A172 (cell line): ENCODE measurements around the gene TENM3. TPM values are rescaled to one million over a fixed set of nuclear protein-coding genes. Genes with fewer than 3 reads are reported as not detected.
A peak's percentile ranks its signal among the peaks of the same experiment; 100 is the strongest.
"Not testable (repeated sequence)": the region's sequence is repeated elsewhere in the genome, so short reads cannot be mapped to it uniquely, and the experiment has no call there.

Experiments
- DNase-seq: peaks from one replicate; pipeline ENCODE4 v3.0.0-alpha.2; 2015; ENCODE audit warnings: low spot score
- total RNA-seq: library from RNA; depleted of rRNA; stranded (reverse); fragments of >200 nt; shearing (Covaris generic); gene quantifications from 2 replicates; pipeline ENCODE4 v1.2.3, GENCODE V29; 2014

TENM3 gene
- total RNA-seq, 1 experiment from 2014 or later: 92.1 TPM

DNA sequence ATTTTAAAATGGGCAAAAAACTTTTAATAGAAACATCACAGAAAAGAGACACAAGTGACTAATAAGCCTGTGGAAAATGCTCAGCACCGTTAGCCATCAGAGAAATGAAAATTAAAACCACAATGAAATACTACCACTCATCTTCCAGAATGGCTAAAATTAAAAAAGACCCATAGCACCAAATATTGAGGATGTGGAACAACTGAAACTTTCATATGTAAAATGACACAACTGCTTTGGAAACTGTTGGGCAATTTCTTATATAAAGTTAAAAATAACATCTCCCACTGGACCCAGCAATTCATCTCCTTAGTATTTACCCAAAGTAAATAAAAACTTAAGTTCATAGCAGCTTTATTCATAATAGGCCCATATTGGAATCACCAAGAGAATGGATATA is 94.2 kb downstream of the TENM3 start:
- DNase-seq: no peak

DNA sequence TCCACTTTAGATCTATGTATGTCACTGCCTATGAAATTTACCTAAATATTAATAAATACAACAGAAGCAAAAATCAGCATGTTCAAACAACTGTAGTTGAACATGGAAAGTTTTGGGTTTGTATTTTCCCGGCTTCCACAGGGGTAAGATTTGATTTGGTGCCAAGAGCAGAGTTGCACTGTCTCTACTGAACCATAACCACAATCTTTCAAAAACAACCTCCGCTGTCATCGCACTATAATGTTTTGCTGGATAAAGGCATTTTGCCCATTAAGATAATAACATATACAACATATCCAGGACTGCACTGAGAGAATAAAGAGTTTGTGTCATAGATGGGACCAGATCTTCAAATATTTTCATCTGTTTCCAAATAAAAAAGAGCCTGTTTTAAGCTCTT is 94.9 kb downstream of the TENM3 start:
- DNase-seq: no peak

DNA sequence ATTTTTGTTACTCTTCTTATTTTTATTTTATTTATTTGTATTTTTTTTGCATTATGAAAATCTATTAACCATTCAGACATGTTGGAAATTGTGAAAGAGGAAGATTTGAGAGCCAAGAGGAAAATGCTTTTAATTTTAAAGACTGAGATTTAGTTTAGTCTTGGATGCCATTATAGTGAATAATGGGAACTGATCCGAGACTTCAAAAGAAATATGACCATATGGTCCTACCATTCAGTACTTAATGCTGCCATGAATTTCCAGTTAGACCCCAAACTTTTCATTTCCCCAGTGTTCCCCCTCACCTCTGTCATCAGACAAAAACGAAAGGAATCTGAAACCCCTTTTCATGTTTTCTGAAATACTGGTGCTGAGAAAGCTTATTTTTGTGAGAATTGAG is 95.5 kb downstream of the TENM3 start:
- no peak for DNase-seq

DNA sequence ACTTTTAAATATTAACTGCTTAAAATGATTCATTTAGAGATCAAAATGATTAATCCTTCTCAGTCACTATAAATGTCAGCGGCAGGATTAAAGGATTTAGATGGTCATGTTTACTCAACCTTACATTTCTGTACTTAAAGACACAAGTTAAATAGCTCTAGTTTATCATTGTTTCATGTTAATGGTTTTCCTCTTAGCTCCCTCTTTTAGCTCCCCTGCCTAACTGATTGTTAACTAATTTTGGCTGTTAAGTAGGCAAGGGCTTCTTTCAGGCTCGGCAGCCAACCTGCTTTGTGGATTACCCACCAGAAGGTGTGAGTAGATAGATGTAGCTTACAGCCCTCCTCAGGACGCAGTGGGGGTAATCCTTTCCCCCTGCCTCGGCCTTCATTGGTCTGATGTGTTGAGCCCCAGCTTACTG is 96.0 kb downstream of the TENM3 start:
- peak; percentile 14 for DNase-seq

DNA sequence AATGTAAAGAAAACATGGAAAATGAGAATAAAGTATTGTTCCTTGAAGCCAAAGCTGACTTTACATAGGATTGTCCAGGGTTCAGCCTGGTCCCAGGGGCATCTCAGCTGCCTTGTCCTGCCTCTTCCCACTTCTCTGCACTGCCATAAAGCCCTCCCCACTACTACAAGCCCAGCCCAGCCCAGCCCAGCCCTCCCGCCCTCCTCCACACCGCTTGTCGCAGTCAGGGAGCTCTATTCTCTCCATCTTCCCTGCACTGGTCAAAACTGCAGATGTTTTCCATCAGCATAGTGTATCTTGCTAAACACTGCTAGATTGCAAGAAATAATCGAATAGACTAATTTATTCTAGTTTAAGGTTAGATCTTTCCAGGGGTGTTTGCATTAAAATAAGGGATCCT is 100.3 kb downstream of the TENM3 start:
- no peak for DNase-seq

DNA sequence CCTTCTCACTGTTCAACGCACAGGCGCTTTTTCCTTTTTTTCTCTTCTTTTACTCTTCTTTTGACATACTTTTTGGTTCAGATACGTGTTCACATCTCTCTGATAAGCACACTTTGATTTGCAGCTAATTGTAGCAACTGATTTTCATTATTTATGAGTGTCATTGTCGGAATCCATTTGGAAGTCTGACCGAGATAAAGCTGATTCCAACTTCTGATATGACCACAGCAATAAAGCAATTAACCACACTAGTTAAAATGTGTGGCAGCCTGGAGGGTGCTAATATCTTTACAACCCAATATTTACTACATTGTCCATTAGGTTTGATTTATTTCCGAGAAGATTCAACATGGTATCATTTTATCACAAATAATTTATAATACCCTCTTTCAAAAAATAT is 101.8 kb downstream of the TENM3 start:
- DNase-seq: no peak

DNA sequence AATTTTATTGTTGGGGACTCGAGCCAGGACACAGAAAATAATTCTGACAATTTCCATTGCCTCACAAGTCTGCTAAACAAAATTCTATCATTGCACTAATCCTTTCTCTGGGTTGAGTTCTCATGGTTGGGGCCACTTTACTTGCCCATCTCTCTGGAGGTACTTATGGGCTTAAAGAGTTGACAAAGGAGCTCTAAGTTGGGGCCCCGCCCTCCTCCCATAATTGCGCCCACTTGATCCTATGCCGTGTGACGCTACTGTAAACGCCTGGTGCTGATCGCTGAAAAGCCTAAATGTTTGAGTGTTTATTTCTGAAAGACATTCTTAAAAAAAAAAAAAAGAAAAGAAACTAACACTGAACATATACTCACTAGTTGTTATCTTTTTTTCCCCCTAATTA is 103.0 kb downstream of the TENM3 start:
- no peak for DNase-seq

DNA sequence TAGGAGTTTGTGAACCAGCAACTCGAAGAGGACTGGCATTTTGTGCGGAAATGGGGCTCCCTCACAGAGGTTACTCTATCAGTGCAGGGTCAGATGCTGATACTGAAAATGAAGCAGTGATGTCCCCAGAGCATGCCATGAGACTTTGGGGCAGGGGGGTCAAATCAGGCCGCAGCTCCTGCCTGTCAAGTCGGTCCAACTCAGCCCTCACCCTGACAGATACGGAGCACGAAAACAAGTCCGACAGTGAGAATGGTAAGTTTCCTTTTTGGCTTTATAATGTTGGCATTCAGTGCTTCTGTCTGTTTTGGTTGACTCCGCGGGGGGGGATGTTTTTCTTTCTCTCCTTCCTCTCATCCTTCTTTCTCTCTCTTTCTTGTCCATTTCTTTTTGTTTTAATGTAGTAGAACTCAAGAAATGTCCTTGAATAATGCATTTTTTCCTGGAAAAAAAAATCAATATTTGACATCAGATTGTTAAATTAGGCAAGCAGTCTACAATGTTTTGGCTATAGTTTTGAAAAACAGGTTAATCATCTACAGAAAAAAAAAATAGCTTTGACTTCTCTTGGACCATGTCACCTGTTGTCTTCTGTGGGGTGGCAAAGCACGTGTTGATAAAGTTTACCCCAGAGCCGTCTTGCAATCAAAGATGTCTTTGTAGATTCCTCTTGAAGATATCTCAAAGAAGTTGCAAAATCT is 103.6 kb downstream of the TENM3 start:
- DNase-seq: no peak

DNA sequence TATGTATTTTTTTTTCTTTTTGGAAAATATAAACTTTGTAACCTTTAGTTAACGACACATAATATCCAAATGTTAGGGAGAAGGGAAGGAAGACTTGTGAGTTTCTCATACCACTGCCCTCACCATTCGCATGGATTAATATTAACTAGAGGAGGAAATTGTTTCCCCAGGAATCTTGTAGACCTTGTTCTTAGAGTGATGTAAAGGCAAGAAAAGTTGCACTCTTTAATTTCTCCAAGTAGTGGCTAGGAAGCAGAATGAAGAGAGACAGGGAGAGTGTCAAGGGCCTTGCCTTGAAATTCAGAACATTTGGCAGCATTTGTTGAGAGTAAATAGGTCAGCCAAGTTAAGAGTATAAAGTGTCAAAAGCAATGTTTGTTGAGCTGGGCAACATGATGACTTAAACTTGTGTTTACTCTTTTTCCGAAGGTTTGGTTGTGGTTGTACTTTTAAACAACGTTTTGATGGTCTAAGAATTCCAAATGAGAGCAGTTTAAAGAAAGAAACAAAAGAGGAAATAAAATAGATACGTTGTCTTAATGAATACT is 105.7 kb downstream of the TENM3 start:
- DNase-seq: no peak

DNA sequence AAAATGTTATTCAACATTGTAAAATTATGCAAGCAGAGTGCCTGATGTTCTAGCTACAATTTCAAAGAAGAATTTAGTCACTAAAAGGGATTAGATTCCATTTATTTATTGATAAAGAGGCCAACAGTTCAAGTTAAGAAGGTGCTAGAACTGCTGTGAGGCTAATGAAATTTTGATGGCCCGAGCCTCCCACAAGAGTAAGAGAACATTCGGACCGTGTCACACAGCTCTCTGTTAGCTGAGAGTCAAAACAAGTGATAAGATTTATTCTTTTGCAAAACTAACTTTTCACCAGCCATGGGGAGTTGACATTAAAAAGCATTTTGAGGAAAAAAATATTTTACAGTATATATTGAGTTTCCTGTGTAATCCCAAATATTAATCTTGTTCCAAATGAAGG is 106.8 kb downstream of the TENM3 start:
- no peak for DNase-seq

DNA sequence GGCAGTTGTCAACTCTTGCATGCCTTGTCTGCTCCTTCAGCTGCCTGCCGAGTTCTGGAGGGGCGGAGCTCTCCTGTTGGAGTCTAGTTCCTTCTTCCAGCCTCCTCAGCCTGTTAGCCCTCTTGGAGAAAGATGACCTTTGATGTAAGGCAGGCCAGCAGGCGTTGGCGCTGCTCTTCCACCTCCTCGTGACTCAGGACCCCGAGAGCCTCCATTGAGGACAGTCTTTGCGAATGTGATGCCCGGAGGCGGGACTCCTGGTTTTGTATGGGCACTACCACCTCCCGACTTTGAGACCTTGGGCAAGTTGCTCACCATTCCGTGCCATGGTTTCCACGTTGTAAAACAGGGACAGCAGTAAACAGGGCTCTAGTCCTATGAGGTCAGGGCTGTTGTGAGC is 108.3 kb downstream of the TENM3 start:
- no peak for DNase-seq

DNA sequence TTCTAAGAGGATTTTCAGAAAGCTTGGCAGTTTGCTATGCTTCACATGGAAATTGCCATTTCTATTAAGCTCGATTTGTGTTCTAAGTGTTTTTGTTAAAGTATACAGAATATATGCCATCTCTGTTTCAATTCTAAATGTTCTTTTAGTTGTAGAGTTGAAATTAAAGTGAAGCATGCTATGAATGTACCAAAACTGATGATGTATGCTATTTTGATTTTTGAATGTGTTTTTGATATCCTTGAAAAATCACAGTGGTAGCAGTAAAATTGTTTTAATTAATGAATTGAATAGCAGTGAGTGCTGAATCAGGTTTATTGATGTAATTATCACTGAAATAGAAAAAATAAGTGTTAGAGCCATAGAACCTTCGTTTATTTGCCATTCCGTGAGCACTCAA is 110.9 kb downstream of the TENM3 start:
- no peak for DNase-seq

DNA sequence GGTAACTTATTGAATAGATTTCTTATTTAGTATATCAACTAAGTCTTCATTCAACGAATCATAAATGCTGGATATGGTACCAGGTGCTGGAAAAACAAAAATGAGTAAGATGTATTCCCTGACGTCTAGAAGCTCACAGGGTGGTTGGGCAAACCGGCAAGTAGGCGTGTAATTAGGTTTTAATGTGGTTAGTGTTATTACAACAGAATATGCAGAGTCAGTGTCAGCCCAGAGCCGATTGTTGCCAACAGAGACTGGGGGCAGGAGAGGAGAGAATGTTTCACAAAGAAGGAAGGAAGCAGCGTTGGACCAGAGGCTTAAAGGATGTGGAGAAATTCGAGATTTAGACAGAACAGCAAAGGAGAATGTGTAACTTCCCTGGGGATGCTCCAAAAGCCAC is 111.7 kb downstream of the TENM3 start:
- no peak for DNase-seq

DNA sequence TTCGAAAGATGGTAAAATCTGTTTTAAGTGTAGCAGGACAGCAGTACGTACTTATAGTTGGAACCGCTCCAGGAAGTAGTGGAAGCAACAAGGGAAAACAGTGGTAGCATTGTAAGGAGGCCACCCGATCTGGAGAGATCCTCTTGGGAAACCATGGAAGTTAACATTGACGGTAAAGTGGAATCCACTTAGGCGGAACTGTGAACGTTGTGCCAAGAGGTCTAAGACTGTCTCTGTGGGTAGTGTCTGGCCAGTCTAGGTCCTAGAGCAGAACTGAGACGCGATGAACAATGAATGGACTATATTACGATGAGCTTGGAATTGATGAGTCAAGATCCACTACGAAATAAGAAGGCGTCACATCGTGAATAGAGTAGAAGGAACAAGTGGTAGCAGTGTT is 124.0 kb downstream of the TENM3 start:
- no peak for DNase-seq

DNA sequence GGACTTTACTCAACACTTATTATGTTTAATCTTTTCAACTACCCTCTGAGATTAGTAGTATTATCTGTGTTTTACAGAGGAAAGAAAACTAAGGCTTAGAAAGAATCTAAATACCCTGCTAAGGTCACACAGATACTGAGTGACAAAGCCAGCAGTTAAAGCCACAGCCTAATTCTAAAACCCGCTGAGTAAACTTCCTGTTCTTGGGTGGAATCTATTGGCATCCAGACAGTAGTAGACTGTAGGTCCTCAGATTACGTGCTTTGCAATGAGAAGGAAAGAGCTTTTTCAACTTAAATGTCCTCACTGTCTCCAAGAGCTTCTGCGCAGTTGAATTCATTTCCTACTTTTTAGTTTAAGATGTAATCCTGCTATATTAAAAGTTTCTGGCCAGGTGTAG is 126.0 kb downstream of the TENM3 start:
- peak; percentile 48 for DNase-seq

DNA sequence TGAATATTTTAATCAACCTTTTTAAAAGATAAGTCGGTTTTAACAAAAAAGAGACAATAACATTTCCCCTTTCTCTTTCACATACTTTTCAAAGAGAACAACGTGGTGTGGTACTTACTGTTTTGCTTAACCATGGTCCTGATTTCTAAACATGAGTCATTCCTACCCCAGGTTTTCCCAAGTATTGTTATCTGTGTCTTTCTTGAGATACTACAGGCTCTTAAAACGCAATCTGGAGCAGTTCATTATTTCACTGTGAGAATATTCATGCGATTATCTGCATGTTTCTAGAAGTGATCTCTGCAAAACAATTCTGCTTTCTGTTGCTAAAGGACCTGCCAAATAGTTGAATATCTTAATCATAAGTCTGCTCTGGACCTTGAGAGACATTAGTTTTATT is 127.3 kb downstream of the TENM3 start:
- DNase-seq: no peak

DNA sequence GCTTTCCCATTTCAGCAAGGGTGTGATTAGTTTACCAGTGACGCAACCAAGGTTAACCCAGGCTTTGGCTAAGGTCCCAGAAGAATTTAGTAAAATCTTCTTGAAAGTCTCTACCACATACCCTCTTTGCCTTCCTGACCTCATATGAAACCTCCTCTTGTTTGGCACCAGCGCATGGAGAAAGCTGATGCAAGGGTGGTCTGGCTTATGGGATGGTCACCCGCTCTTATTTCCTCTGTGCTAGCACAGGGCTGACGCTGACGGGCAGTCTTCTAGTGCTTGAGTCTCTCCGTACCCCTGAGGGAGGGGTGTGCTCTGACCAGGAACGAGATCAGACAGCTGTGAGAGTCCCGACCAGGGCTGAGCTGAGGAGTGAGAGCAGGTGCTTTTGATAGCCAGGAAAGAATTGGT is 137.6 kb downstream of the TENM3 start:
- DNase-seq: no peak

DNA sequence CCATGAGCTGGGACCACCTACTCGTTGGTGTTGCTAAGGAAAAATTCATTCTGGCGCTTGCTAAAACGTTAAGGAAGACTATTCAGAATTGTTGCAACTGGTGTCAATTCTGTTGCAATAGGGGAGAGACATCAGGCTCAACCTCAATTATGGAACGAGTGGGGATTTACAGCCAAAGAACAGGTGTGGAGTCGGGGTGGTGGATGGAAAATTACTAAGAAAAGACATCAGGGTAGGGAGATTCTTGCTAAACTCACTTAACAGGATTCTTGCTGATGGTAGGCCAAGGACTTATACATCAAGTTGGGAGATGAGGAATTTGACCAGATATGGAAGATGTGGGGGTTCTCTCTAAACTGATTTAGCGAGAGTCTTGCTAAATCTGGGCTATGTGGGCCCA is 139.7 kb downstream of the TENM3 start:
- DNase-seq: no peak

DNA sequence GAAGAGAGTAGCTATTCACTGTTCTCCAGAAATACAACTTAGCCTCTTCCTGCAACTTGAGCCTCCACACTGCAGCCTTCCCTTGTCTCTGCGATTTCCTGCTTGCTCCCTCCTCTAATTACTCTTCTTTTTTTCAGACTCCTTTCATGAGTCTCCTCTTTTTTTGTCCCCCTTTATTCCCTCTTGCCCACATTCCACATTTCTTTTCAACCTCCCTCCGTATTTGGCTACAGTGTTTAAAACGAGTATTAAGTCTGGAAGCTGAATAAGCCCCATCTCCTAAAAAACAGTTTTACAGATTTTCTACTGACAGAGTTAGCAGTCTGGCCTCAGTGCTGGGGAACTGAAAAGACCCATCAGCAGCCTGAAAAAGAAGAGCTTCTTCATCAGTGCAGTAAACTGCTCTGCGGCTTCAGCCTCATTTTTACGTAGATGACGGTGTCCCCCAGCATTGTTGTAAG is 141.5 kb downstream of the TENM3 start:
- no peak for DNase-seq

DNA sequence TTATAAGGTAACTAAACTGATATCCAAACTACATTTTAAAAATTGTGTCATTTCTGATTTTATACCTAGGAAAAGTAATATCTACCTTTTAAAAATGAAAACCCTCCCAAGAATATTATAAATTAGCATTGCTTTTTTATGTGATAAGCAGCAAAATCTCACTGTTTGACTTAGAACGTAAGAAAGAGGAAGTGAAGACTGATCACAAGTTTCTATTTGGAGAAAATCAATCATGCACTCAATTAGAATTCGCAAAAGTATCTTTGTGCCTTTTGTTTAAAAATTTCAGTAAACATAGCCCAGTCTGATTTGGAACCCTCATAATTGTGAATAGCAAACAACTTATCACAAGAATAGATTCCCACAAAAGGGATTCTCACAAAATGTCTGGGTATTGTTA is 142.7 kb downstream of the TENM3 start:
- DNase-seq: no peak

DNA sequence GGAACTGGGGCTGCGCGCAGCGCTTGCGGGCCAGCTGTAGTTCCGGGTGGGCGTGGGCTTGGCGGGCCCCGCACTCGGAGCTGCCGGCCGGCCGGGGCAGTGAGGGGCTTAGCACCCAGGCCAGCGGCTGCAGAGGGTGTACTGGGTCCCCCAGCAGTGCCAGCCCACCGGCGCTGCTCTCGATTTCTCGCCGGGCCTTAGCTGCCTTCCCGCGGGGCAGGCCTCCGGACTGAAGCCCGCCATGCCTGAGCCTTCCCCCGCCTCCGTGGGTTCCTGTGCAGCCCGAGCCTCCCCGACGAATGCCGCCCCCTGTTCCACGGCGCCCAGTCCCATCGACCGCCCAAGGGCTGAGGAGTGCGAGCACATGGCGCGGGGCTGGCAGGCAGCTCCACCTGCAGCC is 143.4 kb downstream of the TENM3 start:
- DNase-seq: not testable (repeated sequence)

DNA sequence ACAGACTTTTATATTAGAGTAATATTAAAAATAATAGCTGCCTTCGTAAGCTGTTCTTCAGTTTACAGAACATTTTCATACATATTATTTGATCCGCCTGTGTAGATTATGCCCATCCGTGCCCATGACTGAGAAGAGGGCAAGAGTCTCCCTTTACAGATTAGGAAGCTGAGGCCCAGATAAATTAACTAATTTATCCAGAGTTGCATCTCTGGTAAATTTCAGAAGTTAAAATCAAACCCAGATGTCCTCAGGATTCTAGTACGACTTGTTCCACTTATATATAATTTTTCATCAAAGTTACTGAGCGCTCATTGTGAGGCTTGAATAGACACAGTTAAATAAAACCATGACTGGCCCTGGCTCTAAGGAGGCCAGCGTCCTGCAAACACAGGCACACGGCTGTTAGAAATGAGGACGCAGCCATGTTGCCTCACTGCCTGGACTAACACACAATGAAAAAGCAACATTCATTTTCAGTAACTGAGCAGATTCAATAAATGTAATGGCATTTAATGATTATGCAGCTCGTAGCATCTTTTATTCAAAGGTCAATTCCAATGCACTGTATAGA is 148.0 kb downstream of the TENM3 start:
- DNase-seq: no peak

DNA sequence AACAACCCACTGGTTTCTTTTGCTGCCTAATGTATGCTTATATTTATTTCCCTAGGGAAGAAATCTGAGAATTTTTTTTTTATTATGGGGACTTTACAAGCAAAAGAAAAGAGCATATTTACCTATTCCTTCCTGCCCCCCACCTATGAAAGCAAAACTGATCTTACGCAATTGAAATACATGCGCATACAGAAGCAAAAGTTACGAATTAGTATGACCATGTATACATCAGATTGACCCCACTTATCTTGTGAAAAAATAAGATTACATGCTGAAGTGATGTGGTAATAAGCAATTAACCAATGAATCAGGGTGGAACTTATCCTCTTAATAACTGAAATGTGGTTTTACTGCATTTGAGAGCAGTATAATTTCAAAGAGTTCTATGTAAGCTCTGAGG is 151.0 kb downstream of the TENM3 start:
- DNase-seq: no peak

DNA sequence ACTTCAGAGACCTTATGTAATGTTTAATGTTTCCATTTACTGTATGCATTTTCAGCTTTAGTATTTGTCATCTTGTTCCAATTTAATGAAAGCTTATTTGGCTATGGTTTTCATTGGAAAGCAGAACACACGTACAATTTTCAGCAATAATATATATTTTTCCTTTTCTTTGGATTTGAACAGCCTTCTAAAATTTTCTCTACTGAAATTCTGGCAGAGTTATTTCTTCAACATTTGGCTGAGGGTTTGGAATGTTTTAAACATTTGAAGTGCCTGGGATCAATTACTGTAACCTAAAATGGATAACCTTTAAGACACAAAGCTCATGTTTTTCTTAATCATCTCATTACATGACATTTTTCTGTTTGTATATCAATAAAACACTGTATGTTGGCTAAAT is 156.9 kb downstream of the TENM3 start:
- DNase-seq: no peak
